Measurements from ENCODE around the gene STT3A.

- TF ChIP-seq CTCF (IDR thresholded peaks at IDR 0.05; ENCODE audit: extremely low read depth in 1 of 2, insufficient read depth in 1 of 2, low read depth in 1 of 2, low read length in 2 of 2), result no peak
- TF ChIP-seq JUN (IDR thresholded peaks at IDR 0.05; ENCODE audit: borderline replicate concordance, insufficient read depth, insufficient read length, low read depth), result no peak
- TF ChIP-seq POLR2AphosphoS5 (IDR thresholded peaks at IDR 0.05; ENCODE audit: insufficient read depth, low read depth, low read length), result no peak
- TF ChIP-seq EZH2 (IDR thresholded peaks at IDR 0.05; ENCODE audit: borderline replicate concordance, low read depth, low read length, severe bottlenecking), result no peak
These were observed 10.6 kb downstream of the STT3A start for GRCh38 chr11:125603207-125603606.

Measured in endothelial cell of umbilical vein (primary cell).